ENCODE measurements around the gene CLSTN2. TPM values are rescaled to one million over a fixed set of nuclear protein-coding genes. Genes with fewer than 3 reads are reported as not detected.

CLSTN2 gene
- total and polyA plus RNA-seq, 2 of the 8 experiments (the other 6 are each of a cell fraction or from before 2014, with no cell fraction given) = 0.39 to 0.52 TPM

GRCh38 chr3:139939681-139940190, 4.8 kb downstream of the CLSTN2 start (continued):
- no peak for TF ChIP-seq E2F6 (IDR thresholded peaks at IDR 0.05)
- TF ChIP-seq CHD1 (IDR thresholded peaks at IDR 0.05; ENCODE audit: low read depth, low read length) = no peak
- no peak for TF ChIP-seq SUZ12 (IDR thresholded peaks at IDR 0.05; ENCODE audit: low read length)
- no peak for TF ChIP-seq SIRT6 (IDR thresholded peaks at IDR 0.05; ENCODE audit: low read length)
- no peak for TF ChIP-seq MAFK (IDR thresholded peaks at IDR 0.05; ENCODE audit: low read depth, low read length)
- TF ChIP-seq RNF2 (IDR thresholded peaks at IDR 0.05; ENCODE audit: borderline replicate concordance, low read depth, low read length, missing control alignments, poor library complexity, severe bottlenecking) = no peak

Measured in H1 (cell line).